ENCODE data around the gene PCSK6.
"Not testable (repeated sequence)": the region's sequence is repeated elsewhere in the genome, so short reads cannot be mapped to it uniquely, and the experiment has no call there.

Gene PCSK6

DNA sequence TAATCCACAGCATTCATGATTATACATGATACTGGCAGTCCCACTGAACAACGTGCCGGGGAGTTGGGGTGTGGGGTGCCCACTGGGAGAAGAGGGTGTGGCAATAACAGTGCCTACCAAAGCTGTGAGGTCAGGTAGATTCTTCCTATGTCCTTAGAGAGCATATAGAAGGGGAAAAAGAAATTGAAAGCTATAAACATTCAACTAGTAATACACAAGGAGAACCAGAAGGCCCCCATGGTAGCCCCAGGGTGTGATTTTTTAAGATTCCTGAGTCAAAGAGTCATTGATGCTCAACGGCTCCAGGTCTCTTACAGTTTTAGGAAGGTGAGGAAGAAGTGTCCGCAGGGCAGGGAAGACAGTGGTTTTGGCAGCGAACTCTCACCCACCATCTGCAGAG is 25.8 kb downstream of the PCSK6 start:
- not testable (repeated sequence) for DNase-seq (ENCODE audit: low read depth, low spot score)

DNA sequence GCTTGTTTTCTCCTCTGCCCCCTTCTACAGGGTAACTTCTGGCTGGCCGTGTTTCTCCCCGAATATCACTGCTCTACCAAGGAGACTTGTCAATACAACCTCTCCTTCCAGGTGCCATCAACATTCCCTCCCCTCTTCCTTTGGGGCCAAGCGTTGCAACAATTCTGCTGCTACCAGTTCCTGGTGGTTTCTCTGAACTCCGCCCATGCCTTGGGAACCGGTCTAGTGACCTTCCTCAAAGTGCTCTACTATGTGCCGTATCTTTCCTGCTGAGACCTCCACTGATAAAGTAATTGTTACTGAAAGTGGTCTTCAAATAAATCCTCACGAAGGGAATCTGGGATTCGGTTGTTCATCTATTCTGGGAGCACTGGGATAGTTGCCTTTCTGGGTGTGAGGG is 26.2 kb downstream of the PCSK6 start:
- peak; percentile 41 for DNase-seq (ENCODE audit: low read depth, low spot score)

DNA sequence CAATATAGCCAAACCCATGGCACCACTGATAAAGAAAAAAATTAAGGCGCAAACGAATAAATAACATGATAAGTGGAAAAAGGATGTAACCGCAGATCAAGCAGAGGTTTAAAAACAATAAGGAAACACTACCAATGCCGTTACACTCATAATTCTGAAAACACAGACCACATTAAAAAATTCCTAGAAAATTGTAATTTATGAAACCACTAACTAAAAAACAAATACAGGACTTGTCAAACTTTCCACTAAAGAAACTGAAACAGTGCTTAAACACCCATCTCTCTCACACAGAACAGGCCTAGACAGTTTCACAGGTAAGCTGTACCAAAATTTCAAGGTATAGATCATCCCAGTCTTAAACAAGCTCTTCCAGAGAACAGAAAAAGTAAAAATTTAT is 28.4 kb downstream of the PCSK6 start:
- no peak for DNase-seq (ENCODE audit: low read depth, low spot score)

DNA sequence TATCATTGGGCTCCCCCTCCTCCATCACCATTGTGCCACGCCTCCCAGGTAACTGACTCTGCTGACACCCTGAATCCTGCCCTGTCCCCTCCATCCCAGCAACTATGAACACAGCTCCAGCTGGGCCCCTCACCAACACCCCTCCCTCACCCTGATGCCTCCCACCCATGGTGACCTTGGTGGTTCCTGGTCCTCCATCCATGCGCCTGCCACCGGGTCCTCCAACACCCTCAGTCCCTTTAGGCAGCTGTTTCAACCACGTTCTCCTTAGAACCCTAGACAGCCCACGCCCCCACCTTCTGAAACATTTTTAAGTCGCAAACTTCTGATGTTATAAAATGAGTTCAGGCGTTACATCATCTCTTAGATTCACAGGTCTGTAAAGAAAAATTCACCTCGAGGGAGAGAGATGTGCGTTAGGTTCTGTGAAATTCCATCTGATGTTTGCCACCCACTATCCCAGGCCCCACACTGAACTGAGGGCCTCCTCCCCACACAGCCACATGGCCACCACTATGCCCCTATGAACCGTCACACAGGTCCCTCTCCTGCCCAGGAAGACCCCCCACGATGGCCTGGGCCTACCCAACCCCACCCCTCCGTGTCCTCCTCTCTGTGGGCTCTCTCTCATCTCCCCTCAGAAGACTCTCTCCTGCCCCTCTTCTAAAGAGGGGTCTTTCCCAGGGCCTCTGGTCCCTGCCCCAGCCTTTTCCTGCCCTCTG is 29.8 kb downstream of the PCSK6 start:
- DNase-seq (ENCODE audit: low read depth, low spot score), result no peak

DNA sequence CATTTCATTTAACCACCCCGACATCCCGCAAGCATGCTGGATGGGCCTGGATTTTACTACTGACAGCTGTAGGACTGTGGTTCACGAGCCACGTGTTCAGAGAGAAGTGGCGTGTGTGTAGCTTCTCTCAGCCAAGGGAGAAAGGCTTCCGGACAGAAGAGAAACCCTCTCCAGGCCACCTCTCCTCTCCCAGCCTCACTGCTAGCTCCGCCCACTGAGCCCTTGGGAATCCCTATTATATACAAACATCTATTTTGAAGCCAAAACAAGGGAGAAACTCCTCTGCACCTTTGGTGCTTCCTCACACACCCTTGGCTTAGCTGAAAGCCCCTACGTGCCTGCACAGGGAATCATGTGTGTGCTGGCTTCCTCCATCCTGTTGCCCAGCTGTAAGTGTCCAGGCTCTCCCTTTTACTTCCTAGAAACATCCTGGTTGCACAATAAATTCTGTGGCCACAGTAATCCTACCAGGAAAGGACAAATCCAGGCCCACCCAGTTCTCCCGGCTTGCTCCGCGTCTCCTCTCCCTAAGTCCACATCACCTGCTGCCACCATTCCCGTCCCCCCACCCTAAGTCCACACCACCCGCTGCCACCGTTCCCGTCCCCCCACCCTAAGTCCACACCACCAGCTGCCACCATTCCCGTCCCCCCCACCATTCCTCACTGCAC is 30.5 kb downstream of the PCSK6 start:
- DNase-seq (ENCODE audit: low read depth, low spot score), result no peak

DNA sequence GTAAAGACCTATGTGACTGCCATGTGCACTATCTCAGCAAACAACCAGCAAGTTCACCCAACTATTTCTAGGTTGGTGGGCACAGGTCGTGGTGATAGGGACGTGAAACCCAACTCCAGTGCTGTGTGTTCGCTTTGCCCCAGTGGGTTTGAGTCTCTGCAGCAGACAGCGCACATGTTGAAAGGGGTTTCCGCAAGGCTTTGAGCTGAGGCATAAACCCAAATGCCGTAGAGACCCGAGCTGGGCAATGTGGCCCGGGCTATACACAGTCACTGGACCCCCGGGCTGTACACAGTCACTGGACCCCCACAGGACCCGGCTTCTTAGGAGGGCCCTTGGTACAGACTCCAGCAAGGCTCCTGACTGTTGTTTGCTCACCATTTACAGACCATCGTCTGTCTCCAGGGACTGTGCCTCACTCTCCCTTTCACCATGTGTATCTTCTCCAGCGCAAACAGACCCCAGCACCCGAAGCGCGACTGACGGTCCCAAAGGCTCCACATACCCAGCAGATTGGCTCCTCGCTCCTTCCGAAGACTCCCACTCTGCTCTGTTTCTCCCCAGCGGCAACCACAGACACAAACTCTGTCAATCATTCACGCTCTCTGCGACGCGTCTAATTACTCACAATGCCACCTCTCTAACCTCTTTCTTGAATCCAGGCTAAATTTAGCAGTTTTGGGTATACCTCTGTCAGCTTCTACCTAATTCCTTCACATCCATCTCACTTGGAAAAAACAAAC is 31.2 kb downstream of the PCSK6 start:
- DNase-seq (ENCODE audit: low read depth, low spot score), result no peak

DNA sequence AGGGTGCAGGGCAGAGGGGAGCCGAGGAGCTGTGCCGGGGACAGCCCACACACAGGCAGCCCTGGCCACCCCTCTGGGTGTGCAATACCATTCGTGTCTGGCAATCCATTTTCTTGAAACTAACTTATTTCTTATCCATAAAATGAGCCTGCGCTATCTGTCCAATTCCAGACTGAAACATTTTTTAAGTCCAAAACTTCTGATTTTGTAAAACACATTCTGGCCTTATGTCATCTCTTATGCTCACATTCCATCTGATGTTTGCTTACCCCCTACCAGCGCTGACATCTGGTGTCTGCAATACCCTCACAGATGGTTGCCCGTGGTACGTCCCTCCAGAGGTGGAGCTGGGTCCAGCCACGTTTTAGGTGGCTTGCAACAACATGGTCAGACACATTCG is 31.8 kb downstream of the PCSK6 start:
- DNase-seq (ENCODE audit: low read depth, low spot score), result no peak

DNA sequence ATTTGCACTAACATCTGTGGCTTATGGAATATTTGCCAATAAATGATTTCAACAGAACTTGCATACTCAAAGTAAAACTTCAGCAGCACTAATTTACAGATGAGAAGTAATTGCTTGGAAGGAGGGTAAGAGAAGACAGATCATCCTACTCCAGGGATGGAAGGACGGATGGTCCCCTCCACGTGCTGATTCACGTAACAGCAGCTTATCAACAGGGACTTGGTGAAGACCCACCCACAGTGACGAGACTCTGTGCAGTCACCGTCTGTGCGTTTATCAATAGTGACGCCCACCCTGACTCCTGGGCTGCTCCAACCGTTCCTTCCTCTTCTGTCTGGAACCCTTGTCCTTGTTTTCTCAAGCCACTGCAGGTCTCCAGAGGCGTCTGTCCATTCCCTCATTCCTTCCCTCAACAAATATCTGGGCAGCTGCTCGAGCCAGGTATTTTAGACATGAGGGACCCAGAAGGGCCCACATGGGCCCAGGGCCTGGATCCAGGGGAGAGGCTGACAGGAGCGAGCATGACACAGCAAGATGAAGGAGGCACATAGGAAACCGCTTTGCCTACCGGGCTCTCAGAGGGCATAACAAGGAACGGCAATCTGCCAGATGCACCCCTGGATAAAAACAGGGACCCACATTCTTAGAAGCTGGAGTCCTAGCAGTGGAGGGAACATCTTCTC is 33.3 kb downstream of the PCSK6 start:
- no peak for DNase-seq (ENCODE audit: low read depth, low spot score)

DNA sequence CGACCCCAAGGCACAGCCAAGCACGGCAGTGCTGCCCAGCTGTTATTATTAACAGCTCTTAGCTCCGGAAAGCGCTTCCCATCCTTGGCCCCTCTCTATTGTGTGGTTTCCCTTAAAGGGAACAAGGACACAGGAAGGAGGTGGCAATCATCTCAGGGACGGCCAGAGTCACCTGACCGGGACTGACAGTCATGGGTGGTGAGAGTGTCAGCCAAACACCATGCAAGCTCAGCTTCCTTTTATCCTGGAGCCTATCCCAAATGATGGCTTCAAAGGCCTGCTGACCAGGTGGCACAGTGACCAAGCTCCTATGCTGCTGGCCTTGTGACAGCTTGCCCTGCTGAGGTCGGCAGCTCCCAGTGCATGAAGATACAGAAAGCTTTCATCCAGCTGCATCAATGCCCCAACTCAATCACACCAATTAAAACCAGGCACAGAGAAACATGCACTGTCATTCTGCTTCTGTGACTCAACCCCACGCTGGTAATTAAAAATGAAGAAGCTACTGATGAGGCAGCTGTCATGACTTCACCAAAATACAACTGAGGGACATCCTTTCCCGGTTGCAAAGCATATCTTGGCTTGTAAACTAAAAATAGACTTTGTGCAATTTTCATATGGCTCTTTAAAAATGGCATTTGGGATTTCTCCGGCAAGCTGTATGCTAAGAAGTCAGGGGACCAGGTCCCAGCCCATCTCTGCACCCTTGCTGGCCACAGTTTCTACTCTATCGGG is 34.0 kb downstream of the PCSK6 start:
- DNase-seq (ENCODE audit: low read depth, low spot score), result no peak

DNA sequence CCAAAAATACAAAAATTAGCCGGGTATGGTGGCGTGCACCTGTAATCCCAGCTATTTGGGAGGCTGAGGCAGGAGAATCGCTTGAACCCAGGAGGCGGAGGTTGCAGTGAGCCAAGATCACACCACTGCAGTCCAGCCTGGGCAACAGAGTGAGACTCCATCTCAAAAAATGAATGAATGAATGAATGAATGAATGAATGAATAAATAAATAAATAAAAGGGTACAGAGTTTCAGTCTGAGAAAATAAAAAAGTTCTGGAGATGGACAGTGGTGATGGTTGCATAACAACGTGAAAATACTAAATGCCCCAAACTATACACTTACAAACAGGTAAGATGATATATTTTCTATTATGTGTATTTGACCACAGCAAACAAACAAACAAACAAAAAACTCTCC is 34.7 kb downstream of the PCSK6 start:
- DNase-seq (ENCODE audit: low read depth, low spot score), result not testable (repeated sequence)

DNA sequence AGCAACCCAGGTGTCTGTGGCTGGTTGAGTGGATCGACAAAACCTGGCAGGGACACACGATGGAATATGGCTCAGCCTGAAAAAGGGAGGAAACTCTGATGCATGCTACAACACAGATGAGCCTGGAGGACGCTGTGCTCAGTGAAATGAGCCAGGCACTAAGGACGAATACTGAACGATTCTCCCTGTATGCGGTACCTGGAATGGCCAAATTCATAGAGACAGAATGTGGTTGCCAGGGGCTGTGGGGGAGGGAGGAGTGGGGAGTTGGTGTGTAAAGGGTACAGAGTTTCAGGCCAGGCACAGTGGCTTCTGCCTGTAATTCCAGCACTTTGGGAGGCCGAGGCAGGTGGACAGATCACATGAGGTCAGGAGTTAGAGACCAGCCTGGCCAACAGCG is 35.1 kb downstream of the PCSK6 start:
- DNase-seq (ENCODE audit: low read depth, low spot score), result no peak

DNA sequence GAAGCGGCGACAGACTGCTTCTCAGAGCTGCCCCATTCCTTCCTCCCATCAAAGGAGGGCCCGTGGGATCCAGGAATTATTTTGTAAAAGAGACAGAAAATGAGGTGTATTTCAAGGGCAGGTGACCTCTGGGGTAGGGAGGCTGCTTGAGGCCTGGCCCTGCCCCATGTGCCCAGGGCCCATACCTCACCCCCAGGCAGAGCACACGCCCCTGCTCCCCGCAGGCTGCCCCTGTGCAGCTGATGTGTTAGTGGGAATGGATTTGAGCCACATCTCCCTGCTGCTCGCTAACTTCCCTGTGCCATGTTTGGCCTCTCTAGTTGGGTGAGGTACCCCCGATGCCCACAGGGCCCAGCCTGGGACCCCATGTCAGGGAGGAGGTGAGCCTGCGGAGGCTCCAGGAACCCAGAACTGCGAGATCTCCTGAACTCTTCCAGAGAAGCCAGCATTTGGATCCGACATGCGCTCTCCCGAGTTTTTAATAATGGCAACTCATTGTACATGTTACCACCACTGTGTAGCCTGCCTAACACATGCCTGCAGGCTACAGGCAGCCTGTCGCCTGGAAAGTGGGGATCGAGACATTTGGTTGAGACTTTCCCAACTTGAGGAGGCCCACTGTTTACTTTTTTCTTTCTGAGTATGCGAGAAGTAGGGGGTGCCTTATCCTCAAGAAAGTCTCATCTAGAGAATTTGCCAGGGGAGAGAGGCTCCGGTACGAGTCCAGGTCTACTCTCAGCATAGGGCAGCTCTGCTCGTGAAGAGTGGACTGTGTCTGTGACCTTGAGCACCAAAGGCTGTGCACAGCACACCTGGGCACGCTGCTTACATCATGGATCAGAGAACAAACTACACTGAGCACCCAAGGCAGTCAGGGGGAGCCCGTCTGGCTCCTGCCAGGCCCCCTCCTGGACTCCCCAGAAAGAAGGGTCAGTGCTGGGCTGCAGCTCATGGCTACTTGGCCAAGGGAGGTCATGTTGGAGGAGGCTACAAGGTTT is 36.1 kb downstream of the PCSK6 start:
- no peak for DNase-seq (ENCODE audit: low read depth, low spot score)

DNA sequence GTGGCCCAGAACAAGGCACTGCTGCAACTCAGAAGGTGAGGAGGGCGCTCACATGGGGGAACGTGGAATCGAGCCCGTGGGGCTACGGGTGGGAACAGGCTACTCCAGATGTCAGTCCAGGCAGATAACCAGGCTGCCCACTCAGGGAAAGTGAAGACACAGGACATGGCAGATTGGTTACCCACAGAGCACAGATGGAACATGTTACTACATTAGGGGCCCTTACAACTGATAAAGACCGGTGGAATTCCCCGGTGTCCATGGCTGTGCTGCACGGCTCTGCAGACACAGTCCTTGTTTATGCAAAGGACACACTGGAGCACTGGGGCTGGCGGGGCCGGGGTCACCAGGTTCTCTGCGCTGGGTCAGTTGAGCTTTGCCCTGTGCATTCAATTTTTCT is 36.9 kb downstream of the PCSK6 start:
- DNase-seq (ENCODE audit: low read depth, low spot score), result no peak

DNA sequence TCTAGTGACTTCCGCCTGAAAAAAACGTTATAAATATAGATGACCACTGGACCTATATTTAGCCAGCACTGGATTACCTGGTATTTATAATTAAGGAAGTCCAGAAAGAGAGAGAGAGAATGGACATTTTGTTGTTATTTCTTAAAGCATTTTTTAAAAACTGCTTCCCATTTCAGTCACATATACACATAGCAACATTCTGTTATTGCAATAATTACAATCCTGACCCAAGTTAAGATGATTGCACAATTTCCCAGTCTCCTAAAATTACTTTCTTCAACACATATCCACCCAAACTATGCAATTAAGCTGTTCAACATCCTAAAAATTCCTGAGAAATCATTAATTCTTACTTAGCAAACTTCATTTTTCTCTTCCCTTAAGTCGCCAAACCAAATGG is 37.7 kb downstream of the PCSK6 start:
- no peak for DNase-seq (ENCODE audit: low read depth, low spot score)

DNA sequence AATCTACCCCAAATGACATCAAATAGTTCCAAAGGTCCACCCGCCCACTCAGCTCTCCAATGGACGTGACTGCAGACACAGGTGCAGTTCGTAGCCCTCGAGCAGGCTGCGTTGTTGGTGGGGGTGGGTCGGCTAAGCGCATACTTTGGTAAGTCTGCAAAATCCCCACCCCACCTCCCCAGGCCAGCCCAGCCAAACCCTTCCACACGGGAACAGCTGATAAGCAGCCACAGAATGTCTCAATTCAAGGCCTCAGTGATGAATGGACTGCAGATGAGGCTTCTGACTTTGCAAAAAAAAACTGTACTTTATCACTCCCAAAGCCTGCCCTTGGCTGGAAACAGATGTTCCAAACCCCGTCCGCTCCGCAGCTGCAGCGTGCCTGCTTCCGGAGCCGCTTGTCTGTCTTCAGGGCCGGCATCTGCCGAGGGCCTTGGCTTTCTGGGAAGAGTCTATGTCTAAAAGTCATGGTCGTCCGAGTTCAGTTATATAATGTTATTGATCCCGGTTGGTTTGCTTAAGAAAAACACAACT is 38.2 kb downstream of the PCSK6 start:
- peak; percentile 54 for DNase-seq (ENCODE audit: low read depth, low spot score)

DNA sequence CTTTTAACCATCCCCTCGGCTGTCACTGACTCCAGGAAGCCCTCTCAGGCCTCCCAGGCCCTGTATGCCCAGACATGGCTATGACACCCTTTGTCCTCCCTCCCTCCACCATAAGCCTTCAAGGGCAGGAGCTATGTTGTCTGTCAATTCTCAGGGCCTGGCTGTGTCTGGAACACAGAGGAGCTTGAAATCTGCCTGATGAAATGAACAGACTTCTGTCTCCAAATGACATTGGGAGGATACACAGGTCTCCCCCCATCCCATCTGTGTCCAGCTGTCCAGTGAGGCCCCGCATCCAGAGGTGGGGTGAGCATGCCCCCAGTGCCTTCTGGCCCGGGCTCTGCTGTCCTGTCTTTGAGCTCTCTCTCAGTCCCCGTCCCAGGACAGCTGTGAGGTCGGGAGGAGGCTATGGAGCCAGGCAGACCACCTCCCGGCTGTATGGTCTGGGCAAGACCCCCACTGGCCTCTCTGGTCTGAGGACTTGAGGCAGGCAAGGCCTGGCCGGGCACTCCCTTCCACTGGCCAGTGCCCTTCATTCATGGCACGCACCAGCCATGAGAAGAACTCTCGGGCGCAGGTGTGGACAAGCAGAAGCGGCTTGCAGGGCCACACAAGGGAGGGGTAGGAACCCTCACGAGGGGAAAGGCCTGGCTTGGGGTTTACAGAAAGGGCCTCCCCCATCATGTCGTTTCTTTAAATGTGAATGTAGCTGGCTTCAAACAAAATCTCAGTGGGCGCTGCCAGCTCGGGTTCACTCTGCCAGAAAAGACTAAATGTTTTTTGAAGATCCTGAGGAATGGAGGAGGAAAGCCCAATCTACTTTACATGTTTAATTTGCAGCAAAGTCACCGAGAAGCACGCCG is 38.9 kb downstream of the PCSK6 start:
- no peak for DNase-seq (ENCODE audit: low read depth, low spot score)

DNA sequence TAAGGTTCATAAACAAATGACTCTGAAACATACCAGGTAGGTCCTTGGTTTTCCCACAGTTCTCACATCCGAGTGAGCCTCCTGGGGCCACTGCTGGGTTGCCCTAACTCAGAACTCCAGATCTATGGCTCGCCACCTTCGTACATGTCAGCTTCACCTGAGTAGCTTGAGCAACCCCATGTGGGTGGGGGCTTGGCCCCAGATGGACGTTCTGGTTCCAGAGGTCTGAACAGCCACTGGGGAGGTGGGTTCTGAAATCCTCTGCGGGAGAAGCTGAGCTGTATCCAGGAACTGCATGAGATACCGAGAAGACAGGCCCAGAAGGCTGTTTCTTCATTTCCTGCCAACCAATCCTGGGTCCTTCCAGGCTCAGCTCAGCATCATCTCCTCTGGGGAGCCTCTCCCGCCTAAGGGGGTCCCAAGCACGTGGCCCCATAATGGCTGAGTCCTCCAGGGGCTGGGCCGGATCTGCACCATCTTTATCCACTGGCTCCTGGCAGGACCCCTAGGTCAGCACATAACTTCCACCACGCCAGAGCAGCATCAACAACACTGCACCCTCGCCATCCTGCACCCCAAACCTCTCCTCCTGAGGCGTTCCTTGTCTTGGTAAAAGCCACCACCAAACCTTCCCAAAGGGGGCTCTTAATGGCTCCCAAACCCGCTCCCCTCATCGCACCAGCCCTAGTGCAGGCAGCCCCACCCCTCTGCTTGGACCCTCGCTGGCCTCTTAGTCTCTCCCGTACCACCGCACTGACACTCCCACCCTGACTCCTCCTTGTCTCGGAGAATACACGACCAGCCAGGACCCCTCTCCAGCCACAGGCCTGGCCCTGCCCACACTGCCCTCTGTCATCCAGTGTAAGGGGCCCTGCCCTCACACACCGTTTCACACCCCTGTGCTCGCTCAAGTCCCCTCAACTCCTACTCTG is 39.8 kb downstream of the PCSK6 start:
- no peak for DNase-seq (ENCODE audit: low read depth, low spot score)

DNA sequence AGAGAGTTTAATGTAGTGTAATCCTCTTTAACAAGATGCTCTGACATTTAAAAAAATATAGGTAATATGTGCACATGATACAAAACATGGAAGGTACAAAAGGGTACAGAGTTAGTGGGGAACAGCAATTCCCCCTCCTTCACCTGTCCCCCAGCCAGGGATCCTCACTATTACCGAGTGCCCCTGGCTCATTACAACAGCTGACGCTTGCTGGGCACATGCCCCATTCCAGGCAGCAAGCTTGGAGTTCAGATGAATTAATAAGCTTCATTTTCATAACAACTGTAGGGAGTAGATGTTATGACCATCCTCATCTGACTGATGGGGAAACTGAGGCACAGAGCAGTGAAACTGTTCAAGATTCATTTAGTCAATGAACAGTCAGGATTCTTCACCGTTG is 41.2 kb downstream of the PCSK6 start:
- DNase-seq (ENCODE audit: low read depth, low spot score), result no peak
